Skin of body (tissue), 2 donors: ENCODE results near the gene STX1A. TPM values are rescaled to one million over a fixed set of nuclear protein-coding genes. Genes with fewer than 3 reads are reported as not detected.

Experiments
- DNase-seq: peaks from one replicate; lab custom pipeline; 2025; lab: John Stamatoyannopoulos, UW
- total RNA-seq: library from RNA; depleted of rRNA; stranded (reverse); fragments of >200 nt; gene quantifications from one replicate; pipeline ENCODE4 v1.2.3, GENCODE V29; 2014

The STX1A gene
- 8.5 TPM for total RNA-seq

DNA sequence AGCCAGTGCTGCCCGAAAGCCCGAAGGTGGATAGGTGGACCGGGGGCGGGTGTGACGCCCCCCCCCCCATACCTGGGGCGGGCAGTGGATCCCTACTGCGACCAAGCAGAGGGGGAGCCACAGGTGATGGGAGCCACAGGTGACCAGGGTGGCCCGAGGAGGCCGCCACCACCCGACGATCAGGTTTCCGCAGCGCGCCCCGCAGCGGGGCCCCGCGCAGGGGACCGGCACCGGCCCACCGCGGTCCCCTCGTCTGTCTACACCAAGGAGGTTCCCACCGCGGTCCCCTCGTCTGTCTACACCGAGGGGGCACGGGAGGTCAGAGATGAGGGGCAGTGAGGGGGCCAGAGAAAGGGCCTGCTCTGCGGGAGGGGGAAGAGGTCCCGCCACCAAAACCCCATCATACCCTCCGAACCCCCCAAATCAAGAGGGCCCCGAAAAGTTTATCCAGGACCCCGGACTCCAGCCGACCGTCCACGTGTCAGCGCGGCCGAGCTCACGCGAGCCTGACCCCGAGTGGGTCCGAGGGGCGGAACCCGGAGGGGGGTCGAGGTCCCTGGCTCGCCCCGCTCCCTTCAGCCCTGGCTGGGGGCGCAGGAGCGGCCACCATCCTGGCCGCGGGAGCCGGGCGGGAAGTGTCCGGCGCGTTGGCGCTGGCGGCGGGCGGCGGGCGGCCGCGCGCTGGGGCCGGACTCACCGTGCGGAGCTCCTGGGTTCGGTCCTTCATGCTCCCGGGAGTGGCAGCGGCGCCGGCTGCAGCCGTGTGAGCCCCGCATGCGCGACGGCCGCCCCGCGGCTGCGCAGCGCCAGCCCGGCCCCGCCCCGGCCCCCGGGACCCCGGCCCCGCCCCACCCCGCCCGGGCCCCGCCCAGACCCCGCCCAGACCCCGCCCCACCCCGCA is at the start of gene STX1A:
Gene STX1A, minus strand, starts transcription at position 765 of the 901 bp plus-strand sequence. Its CDS starts 38 bp downstream, at position 727.
- no peak for DNase-seq

DNA sequence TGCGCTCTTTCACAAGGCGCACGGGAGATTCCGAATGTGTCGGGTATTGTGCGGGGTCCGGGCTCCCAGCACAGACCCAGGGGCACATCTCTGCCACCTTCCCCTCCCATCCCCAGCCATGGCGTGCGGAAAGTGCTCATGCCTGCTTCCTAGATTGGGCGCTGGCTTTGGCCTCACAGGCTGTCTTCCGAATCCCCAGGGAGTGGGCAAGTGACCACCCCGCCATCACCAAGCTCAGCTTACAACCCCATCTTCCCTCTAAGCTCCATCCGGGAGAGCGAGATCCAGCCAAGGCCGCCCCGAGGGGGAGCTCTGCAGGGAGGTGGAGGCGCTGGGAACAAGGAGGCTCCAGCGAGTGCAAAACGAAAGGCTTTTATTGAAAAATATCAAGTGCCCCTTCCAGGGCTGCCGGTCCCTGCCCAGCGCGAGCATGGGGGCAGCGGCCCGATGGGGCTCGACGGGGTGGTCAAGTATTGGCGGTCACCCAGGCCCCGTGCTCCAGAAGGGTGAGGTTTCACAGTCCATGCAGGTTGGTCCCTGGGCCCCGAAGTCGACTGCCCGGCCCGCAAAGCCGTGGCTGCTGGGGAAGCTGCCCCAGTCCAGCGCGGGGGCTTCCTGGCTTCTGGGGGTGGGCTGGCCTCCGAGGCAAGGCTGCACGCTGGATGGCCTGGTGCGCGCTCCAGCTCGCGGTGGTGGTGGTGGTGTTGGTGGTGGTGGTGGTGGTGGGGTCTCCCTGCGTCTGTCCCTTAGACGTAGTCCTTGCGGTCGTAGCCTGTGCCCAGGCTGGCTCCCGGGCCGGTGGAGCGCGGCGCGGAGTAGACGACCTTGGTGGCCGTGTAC is 49.4 kb upstream of the STX1A start:
- no peak for DNase-seq

DNA sequence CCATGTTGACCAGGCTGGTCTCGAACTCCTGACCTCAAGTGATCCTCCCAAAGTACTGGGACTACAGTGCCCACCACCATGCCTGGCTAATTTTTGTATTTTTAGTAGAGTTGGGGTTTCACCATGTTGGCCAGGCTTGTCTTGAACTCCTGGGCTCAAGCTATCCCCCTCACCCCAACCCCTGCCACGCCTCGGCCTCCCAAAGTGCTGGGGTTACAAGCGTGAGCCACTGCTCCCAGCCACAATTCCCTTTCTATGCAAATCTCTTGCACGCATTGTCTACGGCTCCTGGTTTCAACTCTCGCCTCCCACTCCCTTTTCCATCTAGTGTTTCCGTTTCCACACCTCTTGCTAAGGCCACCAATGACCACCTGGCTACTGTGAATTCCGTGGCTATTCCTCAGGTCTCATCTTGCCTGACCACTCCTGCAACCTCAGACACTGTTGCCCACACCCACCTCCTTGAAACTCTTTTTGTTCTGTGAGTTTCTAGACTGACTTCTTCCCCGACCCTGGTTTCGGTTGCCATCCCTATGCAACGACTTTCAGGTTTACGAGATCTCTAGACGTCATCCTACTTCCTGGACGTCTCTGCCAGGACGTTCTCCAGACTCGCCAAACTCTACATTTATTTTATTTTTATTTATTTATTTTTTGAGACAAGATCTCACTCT is 47.2 kb upstream of the STX1A start:
- no peak for DNase-seq

DNA sequence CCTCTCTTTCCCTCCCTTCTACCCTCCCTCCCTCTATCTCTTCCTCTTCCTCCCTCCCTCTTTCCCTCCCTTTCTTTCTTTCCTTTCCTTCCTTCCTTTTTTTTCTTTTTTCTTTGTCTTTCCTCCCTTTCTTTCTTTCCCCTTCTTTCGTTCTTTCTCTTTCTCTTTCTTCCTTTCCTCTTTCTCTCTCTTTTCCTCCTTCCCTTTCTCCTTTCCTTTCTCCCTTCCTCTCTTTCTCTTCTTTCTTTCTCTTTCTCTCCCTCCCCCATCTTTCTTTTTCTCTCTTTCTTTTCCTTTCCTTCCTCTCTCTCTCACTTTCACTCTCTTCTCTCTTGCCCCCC is 43.2 kb upstream of the STX1A start:
- DNase-seq, result no peak

DNA sequence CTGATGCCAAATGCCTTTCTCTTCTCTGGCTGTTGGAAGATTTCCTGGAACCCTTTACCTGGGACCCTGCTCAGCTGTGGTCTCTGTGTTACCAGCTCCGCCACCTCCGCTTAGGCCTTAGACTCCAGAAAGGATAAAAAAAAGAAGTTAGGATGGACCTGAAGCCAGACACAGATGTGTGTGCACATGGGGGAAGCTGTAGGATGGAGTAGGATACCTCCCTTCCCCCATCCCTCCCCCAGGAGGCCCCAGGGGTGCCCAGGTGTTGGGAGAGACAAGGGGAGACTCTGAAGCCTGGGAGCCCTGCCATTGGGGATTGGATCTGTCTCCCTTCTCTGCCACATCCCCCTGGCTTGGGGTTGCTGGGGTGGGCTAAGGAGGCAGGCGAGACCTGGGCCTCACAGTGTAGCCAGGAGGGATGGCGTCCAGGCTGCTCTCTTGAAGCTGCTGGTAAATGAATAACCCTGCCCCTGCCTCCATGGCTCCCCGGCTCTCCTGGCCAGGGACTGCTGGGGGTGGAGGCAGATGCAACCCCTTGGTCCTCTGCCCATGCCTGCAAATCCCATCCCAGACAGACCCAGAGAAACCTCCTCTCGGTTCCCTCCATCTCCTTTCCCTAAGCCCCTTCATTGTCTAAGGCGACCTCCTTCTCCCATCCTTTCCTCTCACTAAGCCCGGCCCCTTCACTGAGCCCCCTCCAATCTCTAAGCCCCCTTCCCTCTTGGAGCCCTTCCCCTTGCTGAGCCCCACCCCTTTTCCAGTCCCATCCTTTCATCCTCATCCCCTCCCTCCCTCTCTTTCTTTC is 42.6 kb upstream of the STX1A start:
- DNase-seq, result no peak

DNA sequence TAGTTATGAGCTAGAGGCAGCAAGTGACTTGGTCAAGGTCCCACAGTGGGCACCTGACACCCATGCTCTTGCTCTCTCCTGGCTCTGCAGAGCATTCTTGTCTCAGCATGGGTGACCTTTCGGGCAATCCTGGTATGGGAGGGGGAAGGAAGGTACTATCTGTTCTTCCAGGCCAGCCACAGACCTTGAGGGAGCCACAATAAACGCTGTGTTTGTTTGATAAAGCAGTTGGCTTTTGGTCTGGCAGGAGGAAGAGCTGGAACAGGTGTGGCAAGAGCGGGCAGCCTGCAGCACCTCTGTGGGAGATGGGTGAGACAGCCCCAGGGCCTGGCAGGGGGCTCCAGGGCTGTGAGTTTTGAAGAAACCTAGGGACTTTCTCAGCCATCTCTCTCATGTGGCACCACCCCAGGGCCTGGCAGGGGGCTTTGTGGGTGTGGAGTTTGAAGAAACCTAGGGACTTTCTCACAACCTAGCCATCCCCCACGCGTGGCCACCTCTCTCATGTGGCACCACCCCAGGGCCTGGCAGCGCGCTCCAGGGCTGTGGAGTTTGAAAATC is 39.2 kb upstream of the STX1A start:
- DNase-seq, result no peak

DNA sequence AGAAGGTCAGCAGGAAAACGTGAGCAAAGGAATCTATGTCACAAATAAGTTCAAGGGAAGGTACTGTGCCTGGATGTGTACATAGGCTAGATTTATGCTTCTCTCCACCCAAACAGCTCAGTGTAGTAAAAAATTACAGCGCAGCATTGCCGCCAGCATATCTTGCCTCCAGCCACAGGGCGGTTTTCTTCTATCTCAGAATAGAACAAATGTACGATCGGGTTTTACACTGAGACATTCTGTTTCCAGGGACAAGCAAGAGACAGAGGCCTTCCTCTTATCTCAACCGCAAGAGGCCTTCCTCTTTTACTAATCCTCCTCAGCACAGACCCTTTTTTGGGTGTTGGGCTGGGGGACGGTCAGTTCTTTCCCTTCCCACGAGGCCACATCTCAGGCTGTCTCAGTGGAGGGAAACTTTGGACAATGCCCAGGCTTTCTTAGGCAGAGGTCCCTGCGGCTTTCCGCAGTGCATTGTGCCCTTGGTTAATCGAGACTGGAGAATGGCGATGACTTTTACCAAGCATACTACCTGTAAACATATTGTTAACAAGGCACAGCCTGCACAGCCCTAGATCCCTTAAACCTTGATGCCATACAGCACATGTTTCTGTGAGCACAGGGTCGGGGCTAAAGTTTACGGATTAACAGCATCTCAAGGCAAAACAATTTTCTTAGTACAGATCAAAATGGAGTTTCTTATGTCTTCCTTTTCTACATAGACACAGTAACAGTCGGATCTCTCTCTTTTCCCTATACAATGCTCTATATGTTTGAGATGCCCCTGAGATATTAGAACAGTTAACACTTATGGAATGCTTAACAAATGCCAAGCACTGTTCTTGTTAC is 30.7 kb upstream of the STX1A start:
- no peak for DNase-seq

DNA sequence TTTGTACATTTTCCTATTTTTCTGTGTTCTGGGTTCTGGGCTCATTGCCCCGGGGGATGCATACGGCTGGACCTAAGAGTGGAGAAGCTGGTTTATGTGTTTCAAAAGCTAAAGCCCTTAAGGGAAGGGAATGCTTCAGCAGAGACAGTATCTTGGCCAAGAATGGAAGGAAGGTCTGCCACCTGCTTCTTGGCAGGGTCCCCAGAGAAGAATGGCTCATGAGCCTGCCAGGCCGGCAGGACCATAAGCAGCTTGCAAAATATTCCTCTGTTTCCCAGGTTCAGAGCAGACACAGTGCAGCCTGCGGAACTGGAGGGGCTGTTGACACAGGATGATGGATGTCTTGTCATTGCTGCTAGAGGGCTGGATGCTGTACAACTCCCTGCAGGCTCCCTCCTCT is 26.9 kb upstream of the STX1A start:
- no peak for DNase-seq

DNA sequence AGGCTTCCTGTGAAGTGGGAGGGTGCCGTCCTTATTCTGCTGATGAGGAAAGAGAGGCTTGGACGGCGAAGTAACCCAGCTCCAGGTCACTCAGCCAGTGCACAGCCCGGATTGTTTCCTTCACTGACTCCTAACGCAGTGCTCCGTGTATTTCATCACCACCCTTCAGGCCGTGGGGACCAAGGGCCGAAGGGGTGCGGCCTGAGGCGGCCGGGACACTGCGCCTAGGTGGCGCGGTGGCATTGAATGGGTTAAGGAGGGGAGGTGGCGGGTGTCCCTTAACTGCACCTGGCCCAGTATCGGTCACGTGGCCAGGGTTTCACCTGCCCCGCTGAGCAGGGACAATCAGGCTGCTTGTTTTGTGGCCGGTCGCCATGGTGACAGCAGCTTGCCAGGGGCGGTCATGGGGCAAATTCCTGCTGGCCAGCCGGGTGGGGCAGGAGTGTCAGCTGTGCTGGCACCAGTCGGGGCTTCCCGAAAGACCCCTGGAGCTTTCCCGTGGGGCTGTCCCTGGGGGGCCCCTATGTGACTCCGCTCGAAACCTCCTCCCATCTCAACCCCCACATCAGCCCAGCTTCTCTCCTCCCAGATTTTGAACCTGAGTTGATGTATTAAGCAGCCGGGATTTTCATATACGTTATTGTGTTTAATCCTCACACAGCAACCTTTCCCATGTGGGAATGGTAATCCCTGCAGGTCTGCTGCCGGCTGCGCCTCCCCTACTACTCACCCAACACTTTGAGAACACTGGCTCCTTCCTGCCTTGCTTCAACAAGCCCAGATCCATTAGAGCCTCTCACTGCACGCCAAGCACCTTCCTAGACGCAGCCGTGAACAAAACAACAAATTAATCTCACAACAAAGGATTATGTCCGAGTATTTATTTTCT is 23.5 kb upstream of the STX1A start:
- no peak for DNase-seq

DNA sequence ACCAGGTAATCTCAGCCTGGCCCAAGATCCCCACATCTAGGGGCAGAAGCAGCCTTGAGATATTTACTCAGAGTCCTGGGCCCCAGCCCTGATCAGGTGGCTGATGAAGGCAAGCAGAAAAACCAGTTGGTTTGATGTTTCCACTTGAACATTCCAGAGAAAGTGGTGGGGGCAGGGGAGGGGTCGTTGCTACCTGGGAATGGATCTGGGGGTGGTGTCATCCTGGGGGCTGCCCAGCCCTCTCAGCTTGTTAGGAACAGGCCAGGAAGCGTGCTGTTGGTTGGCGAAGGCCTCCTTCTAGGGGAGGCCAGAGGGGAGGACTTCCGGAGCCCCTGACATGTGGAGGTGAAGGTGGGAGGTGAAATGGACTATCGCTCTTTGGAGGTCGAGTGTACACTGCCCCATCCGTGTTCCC is 22.9 kb upstream of the STX1A start:
- no peak for DNase-seq

DNA sequence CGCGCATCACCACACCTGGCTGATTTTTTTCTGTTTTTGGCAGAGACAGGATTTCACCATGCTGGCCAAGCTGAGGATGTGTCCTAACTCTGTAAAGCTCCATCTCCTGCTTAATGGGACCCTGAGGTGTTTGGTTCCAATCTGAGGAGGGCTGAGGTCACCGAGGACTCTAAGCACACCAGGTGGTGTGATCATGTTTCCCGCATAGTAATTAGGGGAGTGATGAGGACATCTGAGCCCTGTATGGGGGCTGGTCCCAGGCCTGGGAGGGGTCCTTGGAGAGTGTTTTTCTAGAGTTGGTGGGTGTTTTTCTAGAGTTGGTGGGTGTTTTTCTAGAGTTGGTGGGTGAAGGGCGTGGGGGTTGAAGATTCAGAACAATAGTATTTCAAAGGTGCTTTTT is 22.1 kb upstream of the STX1A start:
- no peak for DNase-seq

DNA sequence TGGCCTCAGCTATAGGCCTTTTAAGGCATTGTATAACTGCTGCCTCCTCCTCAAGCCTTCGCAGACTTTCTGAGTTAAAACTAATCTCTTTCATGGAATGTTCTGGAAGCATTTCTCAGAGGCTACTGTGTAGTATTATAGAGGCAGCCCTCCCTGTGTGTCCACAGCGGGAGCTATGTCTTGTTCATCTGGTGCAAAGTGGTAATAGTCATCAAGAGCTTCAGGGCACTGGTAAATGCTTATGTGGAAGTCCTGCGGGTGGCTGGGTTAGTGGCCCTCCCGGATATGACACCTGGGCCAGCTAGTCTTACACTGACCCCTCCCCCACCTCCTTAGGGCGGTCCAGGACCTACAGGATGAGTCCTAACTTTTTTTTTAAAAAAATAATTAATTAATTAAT is 21.3 kb upstream of the STX1A start:
- no peak for DNase-seq

DNA sequence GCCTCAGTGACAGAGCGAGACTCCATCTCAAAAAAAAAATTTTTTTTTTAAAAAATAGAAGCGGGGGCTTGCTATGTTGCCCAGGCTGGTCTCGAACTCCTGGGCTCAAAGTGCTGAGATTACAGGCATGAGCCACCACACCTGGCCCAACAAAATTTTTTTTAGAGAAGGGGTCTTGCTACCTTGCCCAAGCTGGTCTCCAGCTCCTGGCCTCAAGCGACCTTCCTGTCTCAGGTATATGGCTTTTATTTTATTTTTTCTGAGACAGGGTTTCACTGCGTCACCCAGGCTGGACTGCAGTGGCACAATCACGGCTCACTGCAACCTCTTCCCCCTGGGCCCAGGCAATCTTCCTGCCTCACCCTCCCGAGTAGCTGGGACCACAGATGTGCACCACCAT is 20.7 kb upstream of the STX1A start:
- no peak for DNase-seq

DNA sequence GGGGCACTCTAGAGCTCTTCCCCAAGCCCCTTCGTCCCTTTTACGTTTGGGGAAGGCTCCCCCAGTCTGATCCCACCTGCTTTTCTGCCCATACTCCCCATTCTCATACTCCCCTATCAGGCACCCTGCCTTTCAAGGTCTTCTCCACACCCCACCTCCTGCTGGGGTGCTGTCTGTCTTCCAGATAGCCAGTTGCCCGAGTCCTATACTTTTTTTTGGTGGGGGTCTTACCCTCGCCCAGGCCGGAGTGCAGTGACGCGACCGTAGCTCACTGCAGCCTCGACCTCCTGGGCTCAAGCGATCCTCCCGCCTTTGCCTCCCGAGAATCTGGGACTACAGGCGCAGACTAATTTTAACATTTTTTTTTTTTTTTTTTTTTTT is 19.9 kb upstream of the STX1A start:
- DNase-seq, result no peak

DNA sequence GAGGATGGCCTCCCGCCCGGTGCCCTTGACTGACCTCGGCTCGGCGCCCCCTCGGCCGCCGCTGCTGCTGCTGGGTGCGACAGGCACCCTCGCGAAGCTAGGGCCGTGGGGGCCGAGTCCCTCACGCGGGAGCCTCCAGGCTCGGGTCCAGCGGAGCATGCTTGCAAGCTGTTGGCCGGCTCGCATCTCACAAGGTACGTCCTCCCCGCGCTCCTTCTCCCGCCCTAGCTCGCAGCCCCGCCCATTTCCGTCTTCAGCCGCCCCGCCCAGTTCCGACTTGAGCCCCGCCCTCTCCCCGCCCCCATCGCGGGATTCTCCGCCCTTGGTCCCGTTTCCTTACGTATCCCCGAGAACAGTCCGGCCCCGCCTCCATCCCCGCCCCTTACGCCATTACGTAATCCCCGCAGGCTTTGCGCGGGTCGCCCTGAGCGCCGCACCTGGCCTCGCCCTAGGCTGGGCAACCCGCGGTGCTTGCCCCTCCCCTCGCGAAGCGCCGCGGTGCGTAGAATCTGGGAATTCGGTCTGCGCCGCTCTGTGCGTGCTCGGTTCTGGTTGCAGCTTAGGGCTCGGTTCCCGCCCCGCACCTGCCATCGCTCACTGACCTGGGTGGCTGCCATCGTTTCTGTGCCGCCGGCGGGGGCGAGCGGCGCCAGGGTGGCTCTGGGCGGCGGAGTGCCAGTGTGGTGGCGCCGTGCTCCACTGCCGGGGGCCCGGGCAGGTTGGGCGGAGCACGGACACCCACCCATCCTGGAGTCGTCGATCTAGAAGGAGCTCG is 19.3 kb upstream of the STX1A start, which contains the start of gene ABHD11:
Gene ABHD11, minus strand, starts transcription at position 191 of the 775 bp plus-strand sequence. Its CDS starts 32 bp downstream, at position 159.
- DNase-seq, result peak; percentile 96

DNA sequence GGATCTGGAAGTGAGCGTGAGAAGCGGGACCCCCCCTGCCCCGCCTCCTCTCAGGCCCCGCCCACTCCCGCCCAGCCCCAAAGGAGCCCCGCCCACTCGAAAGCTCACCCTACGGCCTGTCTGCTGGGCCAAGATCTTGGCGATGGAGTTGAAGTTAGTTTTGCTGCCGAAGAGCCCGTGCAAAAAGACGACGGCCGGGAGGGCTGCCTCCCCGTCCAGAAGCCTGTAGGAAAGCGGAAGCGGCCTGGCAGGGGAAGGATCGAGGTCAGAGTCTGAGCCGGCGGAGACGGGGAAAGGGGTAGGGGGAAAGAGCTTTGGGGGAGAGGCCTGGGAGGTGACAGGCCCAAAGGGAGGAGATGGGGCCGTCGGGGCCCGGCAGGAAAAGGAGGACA is 18.7 kb upstream of the STX1A start:
- no peak for DNase-seq

DNA sequence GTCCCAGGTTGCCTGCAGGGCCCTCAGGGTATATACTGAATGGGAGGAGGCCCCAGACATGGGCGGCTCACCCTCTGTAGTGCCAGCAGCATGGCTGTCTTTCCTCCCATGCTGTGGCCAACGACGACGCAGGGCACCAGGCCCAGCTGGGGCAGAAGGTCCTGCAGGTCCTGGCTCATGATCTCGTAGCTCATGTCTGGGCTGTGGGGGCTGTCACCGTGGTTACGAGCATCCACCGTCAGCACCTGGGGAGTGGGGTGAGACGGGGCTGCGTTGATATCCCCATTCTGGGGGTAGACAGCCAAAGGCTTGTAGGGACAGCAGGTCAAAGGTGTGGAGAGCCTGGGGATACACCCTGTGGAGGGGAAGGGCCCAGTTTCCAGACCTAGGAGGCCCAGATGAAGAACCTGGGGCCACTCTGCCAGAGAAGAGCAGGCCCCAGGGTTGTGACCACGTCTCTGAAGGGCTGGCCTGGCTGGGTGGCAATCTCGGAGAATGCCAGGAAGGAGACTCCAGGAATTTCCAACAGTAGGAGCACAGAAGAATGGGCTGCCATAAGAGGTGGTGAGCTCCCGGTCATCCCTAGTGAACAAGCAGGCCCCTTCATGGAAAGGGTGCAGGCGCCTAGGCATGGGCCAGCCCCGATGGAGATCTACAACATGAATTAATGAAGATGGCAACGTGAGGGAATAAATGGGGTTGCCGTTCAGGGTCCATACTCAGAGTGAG is 18.2 kb upstream of the STX1A start:
- DNase-seq, result no peak
